ENCODE measurements around the gene CDYL.

CDYL gene

GRCh38 chr6:4953440-4953839, 177.2 kb downstream of the CDYL start:
- H3K27ac ChIP-seq (ENCODE audit: low read depth, low read length) = no peak overlapping the region
- no peak overlapping the region for H3K4me3 ChIP-seq (ENCODE audit: low read depth, low read length)
- no peak overlapping the region for H3K9ac ChIP-seq (ENCODE audit: low read depth, low read length)
- H3K36me3 ChIP-seq (ENCODE audit: control insufficient read depth, insufficient read depth, low read length) = peaks cover 57% of the 10 kb centered on the region
- peaks cover 17% of the 10 kb centered on the region for H3K4me1 ChIP-seq (ENCODE audit: control insufficient read depth, insufficient read depth, low read length)
- no peaks in the 10 kb centered on the region for H3K27me3 ChIP-seq (ENCODE audit: control insufficient read depth, insufficient read depth, low read length)
- H3K9me3 ChIP-seq (ENCODE audit: control insufficient read depth, insufficient read depth, low read length) = no peaks in the 10 kb centered on the region

GRCh38 chr6:4956625-4957024, 180.4 kb downstream of the CDYL start:
- Histone ChIP-seq H3K9ac (ENCODE audit: low read depth, low read length) (no peak overlapping the region), H3K4me3 (ENCODE audit: low read depth, low read length) (no peak overlapping the region), H3K27ac (ENCODE audit: low read depth, low read length) (no peak overlapping the region), H3K36me3 (ENCODE audit: control insufficient read depth, insufficient read depth, low read length) (peaks cover 45% of the 10 kb centered on the region), H3K4me1 (ENCODE audit: control insufficient read depth, insufficient read depth, low read length) (peaks cover 16% of the 10 kb centered on the region; the same call in 1 of the 2 replicates), H3K27me3 (ENCODE audit: control insufficient read depth, insufficient read depth, low read length) (no peaks in the 10 kb centered on the region), H3K9me3 (ENCODE audit: control insufficient read depth, insufficient read depth, low read length) (no peaks in the 10 kb centered on the region)

GRCh38 chr6:4957521-4958231, 181.5 kb downstream of the CDYL start:
- no peaks in the 10 kb centered on the region for H3K9me3 ChIP-seq (ENCODE audit: control insufficient read depth, insufficient read depth, low read length)
- peaks cover 16% of the 10 kb centered on the region; the same call in 1 of the 2 replicates for H3K4me1 ChIP-seq (ENCODE audit: control insufficient read depth, insufficient read depth, low read length)
- H3K27ac ChIP-seq (ENCODE audit: low read depth, low read length) = no peak overlapping the region
- no peak overlapping the region for H3K4me3 ChIP-seq (ENCODE audit: low read depth, low read length)
- H3K27me3 ChIP-seq (ENCODE audit: control insufficient read depth, insufficient read depth, low read length) = no peaks in the 10 kb centered on the region
- H3K36me3 ChIP-seq (ENCODE audit: control insufficient read depth, insufficient read depth, low read length) = peaks cover 36% of the 10 kb centered on the region
- H3K9ac ChIP-seq (ENCODE audit: low read depth, low read length) = no peak overlapping the region

GRCh38 chr6:4958624-4959023, 182.4 kb downstream of the CDYL start:
- H3K9ac ChIP-seq (ENCODE audit: low read depth, low read length) = no peak overlapping the region
- H3K27ac ChIP-seq (ENCODE audit: low read depth, low read length) = no peak overlapping the region
- H3K27me3 ChIP-seq (ENCODE audit: control insufficient read depth, insufficient read depth, low read length) = no peaks in the 10 kb centered on the region
- no peaks in the 10 kb centered on the region for H3K9me3 ChIP-seq (ENCODE audit: control insufficient read depth, insufficient read depth, low read length)
- H3K36me3 ChIP-seq (ENCODE audit: control insufficient read depth, insufficient read depth, low read length) = peaks cover 30% of the 10 kb centered on the region
- H3K4me3 ChIP-seq (ENCODE audit: low read depth, low read length) = no peak overlapping the region
- H3K4me1 ChIP-seq (ENCODE audit: control insufficient read depth, insufficient read depth, low read length) = peaks cover 16% of the 10 kb centered on the region; the same call in 1 of the 2 replicates

- Histone ChIP-seq H3K27me3 (ENCODE audit: control insufficient read depth, insufficient read depth, low read length) (no peaks in the 10 kb centered on the region), H3K9me3 (ENCODE audit: control insufficient read depth, insufficient read depth, low read length) (no peaks in the 10 kb centered on the region)
These were observed 185.3 kb downstream of the CDYL start for GRCh38 chr6:4961322-4962168.

GRCh38 chr6:4962905-4963304, 186.7 kb downstream of the CDYL start:
- Histone ChIP-seq H3K4me3 (ENCODE audit: low read depth, low read length) (no peak overlapping the region), H3K9me3 (ENCODE audit: control insufficient read depth, insufficient read depth, low read length) (no peaks in the 10 kb centered on the region), H3K36me3 (ENCODE audit: control insufficient read depth, insufficient read depth, low read length) (no peaks in the 10 kb centered on the region), H3K27ac (ENCODE audit: low read depth, low read length) (no peak overlapping the region), H3K27me3 (ENCODE audit: control insufficient read depth, insufficient read depth, low read length) (no peaks in the 10 kb centered on the region), H3K4me1 (ENCODE audit: control insufficient read depth, insufficient read depth, low read length) (peaks cover 22% of the 10 kb centered on the region), H3K9ac (ENCODE audit: low read depth, low read length) (no peak overlapping the region)

More at GRCh38 chr6:4961322-4962168, 185.3 kb downstream of the CDYL start:
- H3K36me3 ChIP-seq (ENCODE audit: control insufficient read depth, insufficient read depth, low read length) = peaks cover 2% of the 10 kb centered on the region
- H3K4me1 ChIP-seq (ENCODE audit: control insufficient read depth, insufficient read depth, low read length) = peaks cover 26% of the 10 kb centered on the region
- no peak overlapping the region for H3K27ac ChIP-seq (ENCODE audit: low read depth, low read length)
- H3K4me3 ChIP-seq (ENCODE audit: low read depth, low read length) = no peak overlapping the region
- no peak overlapping the region for H3K9ac ChIP-seq (ENCODE audit: low read depth, low read length)

- Histone ChIP-seq H3K9ac (ENCODE audit: low read depth, low read length) (no peak overlapping the region), H3K9me3 (ENCODE audit: control insufficient read depth, insufficient read depth, low read length) (no peaks in the 10 kb centered on the region), H3K4me1 (ENCODE audit: control insufficient read depth, insufficient read depth, low read length) (peaks cover 10% of the 10 kb centered on the region; the same call in 1 of the 2 replicates), H3K27ac (ENCODE audit: low read depth, low read length) (no peak overlapping the region), H3K36me3 (ENCODE audit: control insufficient read depth, insufficient read depth, low read length) (no peaks in the 10 kb centered on the region), H3K27me3 (ENCODE audit: control insufficient read depth, insufficient read depth, low read length) (no peaks in the 10 kb centered on the region), H3K4me3 (ENCODE audit: low read depth, low read length) (no peak overlapping the region)
These were observed 188.7 kb downstream of the CDYL start for GRCh38 chr6:4964675-4965561.

- H3K27me3 ChIP-seq (ENCODE audit: control insufficient read depth, insufficient read depth, low read length) = no peaks in the 10 kb centered on the region
- no peak overlapping the region for H3K27ac ChIP-seq (ENCODE audit: low read depth, low read length)
- peaks cover 10% of the 10 kb centered on the region; the same call in 1 of the 2 replicates for H3K4me1 ChIP-seq (ENCODE audit: control insufficient read depth, insufficient read depth, low read length)
- no peak overlapping the region for H3K9ac ChIP-seq (ENCODE audit: low read depth, low read length)
- no peaks in the 10 kb centered on the region for H3K9me3 ChIP-seq (ENCODE audit: control insufficient read depth, insufficient read depth, low read length)
- no peaks in the 10 kb centered on the region for H3K36me3 ChIP-seq (ENCODE audit: control insufficient read depth, insufficient read depth, low read length)
- no peak overlapping the region for H3K4me3 ChIP-seq (ENCODE audit: low read depth, low read length)
These were observed 189.6 kb downstream of the CDYL start for GRCh38 chr6:4965562-4966389.

- H3K27me3 ChIP-seq (ENCODE audit: control insufficient read depth, insufficient read depth, low read length) = no peaks in the 10 kb centered on the region
- H3K36me3 ChIP-seq (ENCODE audit: control insufficient read depth, insufficient read depth, low read length) = no peaks in the 10 kb centered on the region
- H3K9me3 ChIP-seq (ENCODE audit: control insufficient read depth, insufficient read depth, low read length) = no peaks in the 10 kb centered on the region
- no peak overlapping the region for H3K27ac ChIP-seq (ENCODE audit: low read depth, low read length)
- peaks cover 10% of the 10 kb centered on the region; the same call in 1 of the 2 replicates for H3K4me1 ChIP-seq (ENCODE audit: control insufficient read depth, insufficient read depth, low read length)
- H3K4me3 ChIP-seq (ENCODE audit: low read depth, low read length) = no peak overlapping the region
- no peak overlapping the region for H3K9ac ChIP-seq (ENCODE audit: low read depth, low read length)
These were observed 191.3 kb downstream of the CDYL start for GRCh38 chr6:4967301-4968030.
